Endothelial cell of umbilical vein (primary cell): ENCODE measurements around the gene HDAC4. TPM values are rescaled to one million over a fixed set of nuclear protein-coding genes. Genes with fewer than 3 reads are reported as not detected.

Experiments
- BruUV-seq: library from RNA; stranded (reverse); fragments of 400-500 nt; replicated peaks from 2 replicates; lab custom pipeline; 2021; lab: Mats Ljungman, UMichigan
- CTCF ChIA-PET: fragments of 300-600, 350-600 bp; sonication (Branson Sonifier 250); formaldehyde crosslinking; loops from one replicate; lab custom pipeline; 2021; ENCODE audit warnings: antibody characterized with exemption, inconsistent platforms; lab: Charles Lee
- POLR2A ChIA-PET: fragments of 300-600, 350-600 bp; sonication (Branson Sonifier 250); formaldehyde crosslinking; loops from one replicate; lab custom pipeline; 2021; ENCODE audit warnings: antibody characterized with exemption, inconsistent platforms; lab: Charles Lee
- DNase-seq: peaks from one replicate; pipeline ENCODE4 v3.0.0-alpha.2; 2011; ENCODE audit warnings: low read depth, low spot score
- FAIRE-seq: peaks from 2 replicates; lab custom pipeline; 2011; peaks lifted over from hg19 to GRCh38; lab: Jason Lieb, UNC
- H2AFZ ChIP-seq: 2 replicates; pipeline ENCODE4 v1.6.0; 2012; ENCODE audit warnings: low read depth, low read length, control low read depth, inconsistent platforms
- H3K27ac ChIP-seq: 2 replicates; pipeline ENCODE4 v1.5.1; 2011; ENCODE audit warnings: low read depth, mild to moderate bottlenecking, control low read depth, low read length, moderate library complexity; ENCODE audit not compliant: insufficient read depth
- H3K27me3 ChIP-seq, 2 experiments: 2 replicates each; pipeline versions ENCODE4 v1.6.0 to v1.6.1; 2011; ENCODE audit warnings: low read length in 2 of 2, mixed read lengths in 1 of 2; ENCODE audit not compliant: control insufficient read depth in 2 of 2, insufficient read depth in 2 of 2
- H3K36me3 ChIP-seq, 2 experiments: 2 replicates in 1 of 2; 3 replicates in 1 of 2; pipeline ENCODE4 v1.5.1; 2011; ENCODE audit warnings: low read length in 2 of 2, mild to moderate bottlenecking in 1 of 2, moderate library complexity in 1 of 2; ENCODE audit not compliant: control insufficient read depth in 2 of 2, insufficient read depth in 2 of 2; ENCODE audit errors: extremely low read depth in 1 of 2
- H3K4me1 ChIP-seq: 3 replicates; pipeline ENCODE4 v1.5.1; 2011; ENCODE audit warnings: mild to moderate bottlenecking, low read length; ENCODE audit not compliant: control insufficient read depth, insufficient read depth; ENCODE audit errors: extremely low read depth
- H3K4me2 ChIP-seq: 2 replicates; pipeline ENCODE4 v1.6.1; 2011; ENCODE audit warnings: low read length, control low read depth, mixed read lengths; ENCODE audit not compliant: insufficient read depth
- H3K4me3 ChIP-seq, 3 experiments: fragments of 200-600 bp in 1 of 3; sonication (generic), shearing (Covaris generic) in 1 of 3; replicated peaks in 1 of 3; 2 replicates each; pipeline ENCODE4 v1.5.1; 2011 to 2016; ENCODE audit warnings: control low read depth in 3 of 3, low read length in 3 of 3, mild to moderate bottlenecking in 2 of 3, inconsistent platforms in 1 of 3, low read depth in 1 of 3, moderate library complexity in 1 of 3; ENCODE audit not compliant: insufficient read depth in 1 of 3
- H3K79me2 ChIP-seq: 2 replicates; pipeline ENCODE4 v1.6.0; 2012; ENCODE audit warnings: low read length, inconsistent platforms; ENCODE audit not compliant: control insufficient read depth, insufficient read depth
- H3K9ac ChIP-seq: replicated peaks from 2 replicates; pipeline ENCODE3; 2011; ENCODE audit warnings: low read length, control low read depth; ENCODE audit not compliant: insufficient read depth; ENCODE audit errors: extremely low read depth
- H3K9me1 ChIP-seq: replicated peaks from 3 replicates; pipeline ENCODE4 v1.6.0; 2011; ENCODE audit warnings: mild to moderate bottlenecking, low read length; ENCODE audit not compliant: control insufficient read depth, insufficient read depth; ENCODE audit errors: extremely low read depth
- H3K9me3 ChIP-seq: replicated peaks from 2 replicates; pipeline ENCODE4 v1.5.1; 2012; ENCODE audit warnings: low read length, inconsistent platforms; ENCODE audit not compliant: control insufficient read depth, insufficient read depth
- H4K20me1 ChIP-seq: replicated peaks from 2 replicates; pipeline ENCODE3; 2011; ENCODE audit warnings: mild to moderate bottlenecking, low read length; ENCODE audit not compliant: control insufficient read depth, insufficient read depth; ENCODE audit errors: extremely low read depth
- FOS ChIP-seq: IDR thresholded peaks from 2 replicates; pipeline ENCODE4 v1.6.1; 2011; ENCODE audit warnings: mild to moderate bottlenecking, low read length, moderate library complexity, borderline replicate concordance; ENCODE audit not compliant: insufficient read depth
- GATA2 ChIP-seq: IDR thresholded peaks from 2 replicates; pipeline ENCODE4 v1.7.0; 2011; ENCODE audit warnings: low read depth, mild to moderate bottlenecking, moderate library complexity, mixed read lengths, low read length; ENCODE audit not compliant: insufficient read length, insufficient read depth
- JUN ChIP-seq: IDR thresholded peaks from 2 replicates; pipeline ENCODE4 v1.6.1; 2011; ENCODE audit warnings: borderline replicate concordance, low read depth; ENCODE audit not compliant: insufficient read length, insufficient read depth
- MYC ChIP-seq: IDR thresholded peaks from one replicate; pipeline ENCODE4 v1.6.1; 2011; ENCODE audit warnings: mild to moderate bottlenecking, low read depth, low read length
- POLR2A ChIP-seq: IDR thresholded peaks from 2 replicates; pipeline ENCODE4 v1.6.1; 2012; ENCODE audit warnings: low read depth, mild to moderate bottlenecking, control low read depth, low read length
- POLR2AphosphoS5 ChIP-seq: IDR thresholded peaks from 2 replicates; pipeline ENCODE4 v1.6.1; 2012; ENCODE audit warnings: low read depth, mild to moderate bottlenecking, control low read depth, low read length, moderate library complexity; ENCODE audit not compliant: insufficient read depth
- dilution Hi-C: fragments of 300-500 bp; cut with MboI; formaldehyde crosslinking; loops from one replicate; pipeline ENCODE4 v1.15.0; 2019; ENCODE audit warnings: low sequenced_read_pairs; ENCODE audit not compliant: extremely low pct_ligation_motif_present
- intact Hi-C: fragments of 100-400 bp; cut with micrococcal nuclease; formaldehyde crosslinking; loops from one replicate; pipeline ENCODE4 v1.10.0; 2022
- polyA plus RNA-seq, 4 experiments: library from polyadenylated mRNA; depleted of rRNA in 3 of 4; stranded (reverse) in 3 of 4; unstranded in 1 of 4; fragments of >200 nt; gene quantifications; 2 replicates each; pipeline versions ENCODE4 v1.2.1 to v1.2.3, GENCODE V29; 2011 to 2012; ENCODE audit warnings: missing spikeins in 1 of 4
- total RNA-seq: library from RNA; stranded (reverse); gene quantifications from 2 replicates; pipeline ENCODE4 v1.2.3, GENCODE V29; 2021
- TF ChIP-seq, protein P1 (sequence below): IDR thresholded peaks from 2 replicates; pipeline ENCODE4 v1.6.1; 2011; ENCODE audit not compliant: insufficient read depth, insufficient read length
- TF ChIP-seq, protein P2 (sequence below), 2 donors: IDR thresholded peaks; 1 replicate in 1 of 2; 2 replicates in 1 of 2; pipeline ENCODE4 v1.5.1; 2011; ENCODE audit warnings: low read length in 2 of 2, mild to moderate bottlenecking in 2 of 2, moderate library complexity in 2 of 2, control low read depth in 1 of 2, inconsistent platforms in 1 of 2, low read depth in 1 of 2; ENCODE audit not compliant: insufficient read depth in 1 of 2; ENCODE audit errors: extremely low read depth in 1 of 2

The HDAC4 gene
- total and polyA plus RNA-seq, 2 donors (not counting 3 experiments of a cell fraction or from before 2014, with no cell fraction given): 13.4 to 33.0 TPM

DNA sequence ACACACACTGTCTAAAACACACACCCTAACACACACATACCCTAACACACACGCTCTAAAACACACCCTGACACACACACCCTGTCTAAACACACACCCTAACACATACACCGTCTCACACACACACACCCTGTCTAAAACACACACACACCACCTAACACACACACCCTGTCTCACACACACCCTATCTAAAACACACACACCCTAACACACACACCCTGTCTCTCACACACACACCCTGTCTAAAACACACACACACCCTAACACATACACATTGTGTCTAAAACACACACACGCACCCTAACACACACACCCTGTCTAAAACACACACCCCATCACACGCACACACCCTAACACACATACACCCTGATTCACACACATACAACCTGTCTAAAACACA lies 54.1 kb downstream of the HDAC4 start:
- no peak overlapping the region for H3K27ac ChIP-seq
- H3K27me3 ChIP-seq: no peaks in the 10 kb centered on the region
- H3K4me2 ChIP-seq: no peak overlapping the region
- H3K9me1 ChIP-seq: no peaks in the 10 kb centered on the region
- no peaks in the 10 kb centered on the region for H3K4me1 ChIP-seq
- H3K79me2 ChIP-seq: peaks cover 7% of the 10 kb centered on the region
- peaks cover 0 to 3% of the 10 kb centered on the region in 2 experiments for H3K36me3 ChIP-seq
- BruUV-seq: no TSS peak
- ChIA-PET POLR2A (no interaction called here), CTCF (no interaction called here)
- TF ChIP-seq GATA2: no peak
- TF ChIP-seq, protein P1, sequence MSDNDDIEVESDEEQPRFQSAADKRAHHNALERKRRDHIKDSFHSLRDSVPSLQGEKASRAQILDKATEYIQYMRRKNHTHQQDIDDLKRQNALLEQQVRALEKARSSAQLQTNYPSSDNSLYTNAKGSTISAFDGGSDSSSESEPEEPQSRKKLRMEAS: no peak
- no peak for TF ChIP-seq JUN
- no peak for TF ChIP-seq MYC
- no peak for TF ChIP-seq FOS
- TF ChIP-seq, protein P2, sequence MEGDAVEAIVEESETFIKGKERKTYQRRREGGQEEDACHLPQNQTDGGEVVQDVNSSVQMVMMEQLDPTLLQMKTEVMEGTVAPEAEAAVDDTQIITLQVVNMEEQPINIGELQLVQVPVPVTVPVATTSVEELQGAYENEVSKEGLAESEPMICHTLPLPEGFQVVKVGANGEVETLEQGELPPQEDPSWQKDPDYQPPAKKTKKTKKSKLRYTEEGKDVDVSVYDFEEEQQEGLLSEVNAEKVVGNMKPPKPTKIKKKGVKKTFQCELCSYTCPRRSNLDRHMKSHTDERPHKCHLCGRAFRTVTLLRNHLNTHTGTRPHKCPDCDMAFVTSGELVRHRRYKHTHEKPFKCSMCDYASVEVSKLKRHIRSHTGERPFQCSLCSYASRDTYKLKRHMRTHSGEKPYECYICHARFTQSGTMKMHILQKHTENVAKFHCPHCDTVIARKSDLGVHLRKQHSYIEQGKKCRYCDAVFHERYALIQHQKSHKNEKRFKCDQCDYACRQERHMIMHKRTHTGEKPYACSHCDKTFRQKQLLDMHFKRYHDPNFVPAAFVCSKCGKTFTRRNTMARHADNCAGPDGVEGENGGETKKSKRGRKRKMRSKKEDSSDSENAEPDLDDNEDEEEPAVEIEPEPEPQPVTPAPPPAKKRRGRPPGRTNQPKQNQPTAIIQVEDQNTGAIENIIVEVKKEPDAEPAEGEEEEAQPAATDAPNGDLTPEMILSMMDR (IDR thresholded peaks at IDR 0.05; ENCODE audit: extremely low read depth in 1 of 2, insufficient read depth in 1 of 2, low read depth in 1 of 2, low read length in 2 of 2): no peak
- TF ChIP-seq POLR2A: no peak
- TF ChIP-seq POLR2AphosphoS5: no peak
- H3K4me3 ChIP-seq: no peak overlapping the region
- no peaks in the 10 kb centered on the region for H3K9me3 ChIP-seq
- intact Hi-C loops (no loop called here), dilution Hi-C loops (no loop called here)
- no peaks in the 10 kb centered on the region for H4K20me1 ChIP-seq
- FAIRE-seq (no peak), DNase-seq (no peak)
- no peak overlapping the region for H3K9ac ChIP-seq
- H2AFZ ChIP-seq: no peak overlapping the region
